Measurements from ENCODE around the gene RBM47. TPM values are rescaled to one million over a fixed set of nuclear protein-coding genes. Genes with fewer than 3 reads are reported as not detected.

Gene RBM47
- total and polyA plus RNA-seq, 4 donors, result 1.6 to 13.6 (median 4.0) TPM

DNA sequence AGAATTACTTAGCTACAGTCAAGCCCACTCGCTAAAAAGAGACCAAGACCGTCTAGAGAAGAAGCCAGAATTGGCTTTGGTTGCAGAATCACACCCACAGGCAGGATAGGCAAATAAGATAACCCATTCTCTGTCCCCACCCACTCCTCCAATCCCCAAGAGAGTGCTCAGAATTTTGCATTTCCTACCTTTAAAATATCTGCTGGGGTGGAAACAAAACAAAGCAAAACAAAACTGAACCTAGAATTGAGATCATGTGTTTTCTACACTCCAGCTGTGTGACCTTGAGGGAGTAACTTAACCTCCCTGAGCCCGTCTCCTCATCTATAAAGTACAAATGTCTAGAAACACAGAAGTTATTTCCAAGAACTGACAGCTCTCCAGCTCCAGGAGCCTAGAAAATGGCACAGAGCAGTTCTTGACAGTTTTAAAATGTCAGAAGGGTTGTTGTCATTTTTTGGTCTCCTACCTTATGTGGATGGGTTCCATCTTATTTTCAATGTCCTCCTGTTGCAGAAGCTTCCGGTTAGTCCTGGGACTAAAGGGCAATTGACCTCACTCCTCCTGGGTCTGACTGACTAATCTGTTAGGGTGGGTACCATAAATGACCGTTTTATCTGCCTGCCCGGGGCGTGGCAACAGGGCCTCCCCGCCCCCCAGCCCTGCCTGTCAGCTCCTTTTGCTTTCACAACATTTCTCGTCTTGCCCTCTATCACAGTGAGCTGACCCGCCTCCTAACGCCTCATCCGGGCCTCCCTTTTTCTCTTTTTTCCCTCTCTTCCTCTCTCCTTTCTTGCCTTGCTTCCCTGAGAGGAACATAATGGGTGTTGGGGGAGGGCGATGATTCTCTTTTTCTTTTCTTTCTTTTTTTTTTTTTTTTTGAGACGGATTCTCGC, 114.0 kb downstream of the RBM47 start:
- Histone ChIP-seq H3K9me3 (ENCODE audit: control insufficient read depth, insufficient read depth, low read length) (no peaks in the 10 kb centered on the region), H3K27me3 (ENCODE audit: control insufficient read depth, insufficient read depth, low read length) (no peaks in the 10 kb centered on the region), H3K4me3 (ENCODE audit: low read depth, low read length) (no peak overlapping the region), H3K4me1 (ENCODE audit: control insufficient read depth, insufficient read depth, low read length) (no peaks in the 10 kb centered on the region), H3K36me3 (ENCODE audit: control insufficient read depth, insufficient read depth, low read length) (no peaks in the 10 kb centered on the region), H3K27ac (ENCODE audit: low read depth, low read length) (no peak overlapping the region)
- WGBS (ENCODE audit: insufficient coverage), result 49% methylated on average over 8 of the region's 15 CpGs
- DNase-seq (ENCODE audit: low read depth in 4 of 6, low spot score in 6 of 6), result no peak

DNA sequence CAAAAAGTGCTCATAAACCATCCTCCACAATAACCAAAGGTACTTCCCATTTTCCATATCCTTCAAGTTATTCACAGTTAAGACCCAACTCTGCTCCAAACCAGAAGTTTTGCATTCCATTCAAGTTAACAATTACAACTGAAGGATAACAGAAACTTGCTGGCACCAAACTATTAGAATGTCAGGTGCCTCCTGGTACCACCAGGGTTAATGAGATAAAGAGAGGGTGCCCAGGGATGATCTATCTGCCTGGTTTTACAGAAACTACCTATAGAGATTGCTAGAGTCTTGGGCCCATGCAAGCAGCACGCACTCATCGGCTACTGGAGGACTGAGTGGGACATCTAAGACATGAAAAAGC, 114.6 kb downstream of the RBM47 start:
- Histone ChIP-seq H3K27ac (ENCODE audit: low read depth, low read length) (no peak overlapping the region), H3K27me3 (ENCODE audit: control insufficient read depth, insufficient read depth, low read length) (no peaks in the 10 kb centered on the region), H3K4me3 (ENCODE audit: low read depth, low read length) (no peak overlapping the region)

DNA sequence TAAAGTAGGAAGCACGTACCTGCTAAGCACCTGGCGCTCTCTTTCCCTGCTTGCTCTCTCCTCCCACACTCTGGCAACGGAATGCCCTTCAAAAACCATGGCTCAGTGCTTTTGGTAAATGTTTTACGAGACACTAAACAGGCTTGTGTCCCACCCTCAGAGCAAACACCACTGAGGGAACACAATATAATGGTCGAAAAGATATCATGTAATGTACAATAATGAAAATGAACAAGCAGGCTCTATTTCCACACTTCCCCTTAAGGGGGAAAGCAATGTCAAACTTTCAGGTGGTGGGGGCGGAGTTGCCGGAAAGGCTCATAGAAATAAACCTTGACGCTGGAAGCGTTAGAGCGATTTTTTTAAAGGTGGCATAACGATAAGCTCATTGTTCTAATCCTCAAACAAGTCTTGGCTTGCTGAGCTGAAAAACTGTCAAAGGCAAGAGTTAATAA, 115.1 kb downstream of the RBM47 start:
- H3K4me3 ChIP-seq (ENCODE audit: low read depth, low read length), result no peak overlapping the region
- no peaks in the 10 kb centered on the region for H3K36me3 ChIP-seq (ENCODE audit: control insufficient read depth, insufficient read depth, low read length)
- H3K27me3 ChIP-seq (ENCODE audit: control insufficient read depth, insufficient read depth, low read length), result no peaks in the 10 kb centered on the region
- H3K4me1 ChIP-seq (ENCODE audit: control insufficient read depth, insufficient read depth, low read length), result no peaks in the 10 kb centered on the region
- WGBS (ENCODE audit: insufficient coverage), result 83% methylated on average over 9 of the region's 11 CpGs
- DNase-seq (ENCODE audit: low read depth in 4 of 6, low spot score in 6 of 6), result no peak
- H3K9me3 ChIP-seq (ENCODE audit: control insufficient read depth, insufficient read depth, low read length), result no peaks in the 10 kb centered on the region
- H3K27ac ChIP-seq (ENCODE audit: low read depth, low read length), result no peak overlapping the region

More for the DNA sequence above, 114.6 kb downstream of the RBM47 start:
- no peak for DNase-seq (ENCODE audit: low read depth in 4 of 6, low spot score in 6 of 6)
- Histone ChIP-seq H3K4me1 (ENCODE audit: control insufficient read depth, insufficient read depth, low read length) (no peaks in the 10 kb centered on the region), H3K9me3 (ENCODE audit: control insufficient read depth, insufficient read depth, low read length) (no peaks in the 10 kb centered on the region), H3K36me3 (ENCODE audit: control insufficient read depth, insufficient read depth, low read length) (no peaks in the 10 kb centered on the region)
- 100% methylated on average over 2 of the region's 2 CpGs for WGBS (ENCODE audit: insufficient coverage)

DNA sequence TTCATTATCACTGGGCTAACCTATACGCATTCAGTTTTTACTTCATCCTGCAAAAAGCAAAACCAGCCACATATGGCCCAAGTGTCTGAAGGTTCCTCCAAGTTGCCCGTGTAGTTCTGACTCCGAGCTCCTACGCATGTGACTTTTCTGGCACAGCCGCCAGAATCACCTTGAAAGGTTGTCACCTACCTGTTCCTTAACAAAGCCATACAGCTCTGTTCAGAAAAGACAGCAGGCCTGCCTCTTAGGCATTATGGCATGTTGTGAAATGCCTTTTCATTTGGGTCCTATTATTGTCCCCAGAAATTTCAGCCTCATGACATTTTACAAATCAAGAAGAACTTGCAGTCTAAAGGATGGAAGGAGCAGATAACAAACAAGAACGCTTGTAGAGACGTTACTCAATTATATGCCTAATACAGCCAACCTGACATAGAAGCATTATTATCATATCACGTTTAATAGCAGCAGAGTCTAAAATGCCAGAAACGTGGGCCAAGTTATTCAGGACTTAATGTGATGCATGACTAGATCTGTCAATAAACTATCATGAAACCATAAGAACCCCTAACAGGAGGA, 118.5 kb downstream of the RBM47 start:
- Histone ChIP-seq H3K27ac (ENCODE audit: low read depth, low read length) (no peak overlapping the region), H3K27me3 (ENCODE audit: control insufficient read depth, insufficient read depth, low read length) (no peaks in the 10 kb centered on the region), H3K4me1 (ENCODE audit: control insufficient read depth, insufficient read depth, low read length) (no peaks in the 10 kb centered on the region), H3K36me3 (ENCODE audit: control insufficient read depth, insufficient read depth, low read length) (no peaks in the 10 kb centered on the region), H3K4me3 (ENCODE audit: low read depth, low read length) (no peak overlapping the region), H3K9me3 (ENCODE audit: control insufficient read depth, insufficient read depth, low read length) (no peaks in the 10 kb centered on the region)
- no peak for DNase-seq (ENCODE audit: low read depth in 4 of 6, low spot score in 6 of 6)
- 89% methylated on average over 5 of the region's 9 CpGs for WGBS (ENCODE audit: insufficient coverage)

DNA sequence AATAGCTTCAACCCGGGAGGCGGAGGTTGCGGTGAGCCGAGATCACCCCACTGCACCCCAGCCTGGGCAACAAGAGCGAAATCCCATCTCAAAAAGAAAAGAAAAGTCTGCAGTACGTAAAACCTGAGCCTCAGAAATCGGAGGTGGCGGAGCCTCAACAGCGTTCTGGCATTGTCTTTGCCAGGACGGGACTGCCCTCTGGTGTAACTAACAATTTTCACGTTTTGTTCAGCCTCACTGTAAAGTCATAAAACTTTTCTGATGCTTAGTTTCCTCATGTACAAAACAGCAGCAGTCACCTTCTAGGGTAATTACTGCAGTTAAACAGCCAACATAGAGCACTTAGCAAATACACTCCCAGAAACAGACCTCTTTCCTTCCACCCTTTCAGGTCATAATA, 121.7 kb downstream of the RBM47 start:
- no peaks in the 10 kb centered on the region for H3K36me3 ChIP-seq (ENCODE audit: control insufficient read depth, insufficient read depth, low read length)
- no peaks in the 10 kb centered on the region for H3K4me1 ChIP-seq (ENCODE audit: control insufficient read depth, insufficient read depth, low read length)
- H3K27me3 ChIP-seq (ENCODE audit: control insufficient read depth, insufficient read depth, low read length), result no peaks in the 10 kb centered on the region
- no peaks in the 10 kb centered on the region for H3K9me3 ChIP-seq (ENCODE audit: control insufficient read depth, insufficient read depth, low read length)
- no peak for DNase-seq (ENCODE audit: low read depth in 4 of 6, low spot score in 6 of 6)
- WGBS (ENCODE audit: insufficient coverage), result 92% methylated on average over 11 of the region's 11 CpGs
- H3K27ac ChIP-seq (ENCODE audit: low read depth, low read length), result no peak overlapping the region
- no peak overlapping the region for H3K4me3 ChIP-seq (ENCODE audit: low read depth, low read length)

GRCh38 chr4:40506492-40506891, 123.2 kb downstream of the RBM47 start:
- H3K4me1 ChIP-seq (ENCODE audit: control insufficient read depth, insufficient read depth, low read length), result no peaks in the 10 kb centered on the region
- H3K4me3 ChIP-seq (ENCODE audit: low read depth, low read length), result no peak overlapping the region
- WGBS (ENCODE audit: insufficient coverage), result 100% methylated on average over 2 of the region's 3 CpGs
- DNase-seq (ENCODE audit: low read depth in 4 of 6, low spot score in 6 of 6), result no peak
- no peaks in the 10 kb centered on the region for H3K27me3 ChIP-seq (ENCODE audit: control insufficient read depth, insufficient read depth, low read length)
- H3K36me3 ChIP-seq (ENCODE audit: control insufficient read depth, insufficient read depth, low read length), result no peaks in the 10 kb centered on the region
- H3K27ac ChIP-seq (ENCODE audit: low read depth, low read length), result no peak overlapping the region
- H3K9me3 ChIP-seq (ENCODE audit: control insufficient read depth, insufficient read depth, low read length), result no peaks in the 10 kb centered on the region

- Histone ChIP-seq H3K27me3 (ENCODE audit: control insufficient read depth, insufficient read depth, low read length) (no peaks in the 10 kb centered on the region), H3K36me3 (ENCODE audit: control insufficient read depth, insufficient read depth, low read length) (no peaks in the 10 kb centered on the region), H3K9me3 (ENCODE audit: control insufficient read depth, insufficient read depth, low read length) (no peaks in the 10 kb centered on the region), H3K4me3 (ENCODE audit: low read depth, low read length) (no peak overlapping the region), H3K27ac (ENCODE audit: low read depth, low read length) (no peak overlapping the region), H3K4me1 (ENCODE audit: control insufficient read depth, insufficient read depth, low read length) (no peaks in the 10 kb centered on the region)
- DNase-seq (ENCODE audit: low read depth in 4 of 6, low spot score in 6 of 6), result no peak
- WGBS (ENCODE audit: insufficient coverage), result 42% methylated on average over 2 of the region's 3 CpGs
Measured at GRCh38 chr4:40506066-40506465, 123.6 kb downstream of the RBM47 start.

DNA sequence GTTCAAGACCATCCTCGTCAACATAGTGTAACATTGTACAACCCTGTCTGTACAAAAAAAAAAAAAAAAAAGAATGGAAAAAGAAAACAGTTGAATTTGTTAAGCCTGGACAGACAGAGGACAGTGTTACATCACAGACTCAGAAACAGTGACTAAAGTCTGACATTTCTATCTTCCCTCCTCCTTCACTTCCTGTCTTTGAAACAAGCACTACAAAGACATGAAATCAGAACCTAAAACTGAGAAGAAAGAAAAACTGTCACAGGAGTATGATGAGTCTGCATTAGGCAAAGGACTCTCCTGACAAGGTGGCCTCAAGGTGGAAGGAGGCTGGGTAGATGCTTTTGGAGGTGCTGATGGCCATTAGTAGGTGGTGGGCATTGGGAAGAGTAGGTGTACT, 126.7 kb downstream of the RBM47 start:
- H3K4me3 ChIP-seq (ENCODE audit: low read depth, low read length), result no peak overlapping the region
- no peaks in the 10 kb centered on the region for H3K9me3 ChIP-seq (ENCODE audit: control insufficient read depth, insufficient read depth, low read length)
- WGBS (ENCODE audit: insufficient coverage), result no CpG with 5 or more reads among the region's 1 CpG
- DNase-seq (ENCODE audit: low read depth in 4 of 6, low spot score in 6 of 6), result no peak
- no peaks in the 10 kb centered on the region for H3K4me1 ChIP-seq (ENCODE audit: control insufficient read depth, insufficient read depth, low read length)
- no peak overlapping the region for H3K27ac ChIP-seq (ENCODE audit: low read depth, low read length)
- H3K36me3 ChIP-seq (ENCODE audit: control insufficient read depth, insufficient read depth, low read length), result no peaks in the 10 kb centered on the region
- no peaks in the 10 kb centered on the region for H3K27me3 ChIP-seq (ENCODE audit: control insufficient read depth, insufficient read depth, low read length)

GRCh38 chr4:40502220-40502619, 127.4 kb downstream of the RBM47 start:
- Histone ChIP-seq H3K4me3 (ENCODE audit: low read depth, low read length) (no peak overlapping the region), H3K36me3 (ENCODE audit: control insufficient read depth, insufficient read depth, low read length) (no peaks in the 10 kb centered on the region), H3K4me1 (ENCODE audit: control insufficient read depth, insufficient read depth, low read length) (no peaks in the 10 kb centered on the region), H3K27ac (ENCODE audit: low read depth, low read length) (no peak overlapping the region), H3K9me3 (ENCODE audit: control insufficient read depth, insufficient read depth, low read length) (no peaks in the 10 kb centered on the region), H3K27me3 (ENCODE audit: control insufficient read depth, insufficient read depth, low read length) (no peaks in the 10 kb centered on the region)
- DNase-seq (ENCODE audit: low read depth in 4 of 6, low spot score in 6 of 6), result no peak
- WGBS (ENCODE audit: insufficient coverage), result 29% methylated on average over 3 of the region's 4 CpGs

- H3K27ac ChIP-seq (ENCODE audit: low read depth, low read length), result no peak overlapping the region
- H3K36me3 ChIP-seq (ENCODE audit: control insufficient read depth, insufficient read depth, low read length), result no peaks in the 10 kb centered on the region
- no peak overlapping the region for H3K4me3 ChIP-seq (ENCODE audit: low read depth, low read length)
- no peaks in the 10 kb centered on the region for H3K27me3 ChIP-seq (ENCODE audit: control insufficient read depth, insufficient read depth, low read length)
- no peaks in the 10 kb centered on the region for H3K4me1 ChIP-seq (ENCODE audit: control insufficient read depth, insufficient read depth, low read length)
- no peak for DNase-seq (ENCODE audit: low read depth in 4 of 6, low spot score in 6 of 6)
- H3K9me3 ChIP-seq (ENCODE audit: control insufficient read depth, insufficient read depth, low read length), result no peaks in the 10 kb centered on the region
- 100% methylated on average over 2 of the region's 6 CpGs for WGBS (ENCODE audit: insufficient coverage)
Measured at GRCh38 chr4:40500781-40501180, 128.9 kb downstream of the RBM47 start.

Measured in spinal cord (tissue), 10 donors.